KMS-11 (cell line): ENCODE data around the gene COL15A1.

Source experiments
- H2AFZ ChIP-seq: fragments of 200-600 bp; sonication (generic); 2 replicates; pipeline ENCODE4 v1.6.1; 2016; ENCODE audit warnings: antibody characterized with exemption, mixed run types, low read depth
- H3K27ac ChIP-seq: fragments of 200-600 bp; sonication (generic); 2 replicates; pipeline ENCODE4 v1.6.1; 2016; ENCODE audit warnings: mild to moderate bottlenecking, mixed run types
- H3K27me3 ChIP-seq: fragments of 200-600 bp; sonication (generic); 2 replicates; pipeline ENCODE4 v1.6.1; 2017; ENCODE audit warnings: mild to moderate bottlenecking, low read depth, mixed run types, moderate library complexity; ENCODE audit not compliant: insufficient read depth
- H3K36me3 ChIP-seq: fragments of 200-600 bp; sonication (generic); 2 replicates; pipeline ENCODE4 v1.6.1; 2017; ENCODE audit warnings: mild to moderate bottlenecking, mixed run types; ENCODE audit not compliant: insufficient read depth
- H3K4me1 ChIP-seq: fragments of 200-600 bp; sonication (generic); 2 replicates; pipeline ENCODE4 v1.6.1; 2016; ENCODE audit warnings: mild to moderate bottlenecking, low read depth, mixed run types; ENCODE audit not compliant: poor library complexity, severe bottlenecking
- H3K4me2 ChIP-seq: fragments of 200-600 bp; sonication (generic); 2 replicates; pipeline ENCODE4 v1.7.0; 2016; ENCODE audit warnings: mild to moderate bottlenecking, mixed run types
- H3K4me3 ChIP-seq: fragments of 200-600 bp; sonication (generic); IDR thresholded peaks from 2 replicates; pipeline ENCODE4 v1.6.1; 2017; ENCODE audit warnings: low read depth, low read length, mixed read lengths; ENCODE audit not compliant: insufficient read depth
- H3K79me2 ChIP-seq: fragments of 200-600 bp; sonication (generic); 2 replicates; pipeline ENCODE4 v1.6.1; 2016; ENCODE audit warnings: low read depth, mixed run types; ENCODE audit not compliant: insufficient read depth
- H3K9ac ChIP-seq: fragments of 200-600 bp; sonication (generic); 2 replicates; pipeline ENCODE4 v1.6.1; 2016; ENCODE audit warnings: mild to moderate bottlenecking, mixed run types
- H4K20me1 ChIP-seq: fragments of 200-600 bp; sonication (generic); 2 replicates; pipeline ENCODE4 v1.6.1; 2016; ENCODE audit warnings: mild to moderate bottlenecking, mixed run types; ENCODE audit not compliant: insufficient read depth
- TF ChIP-seq, protein P1 (sequence below): fragments of 200-600 bp; sonication (generic); conservative IDR thresholded peaks from 2 replicates; pipeline ENCODE4 v1.6.1; 2017; ENCODE audit warnings: low read depth, mild to moderate bottlenecking, antibody characterized with exemption, low read length, moderate library complexity, mixed read lengths

COL15A1 gene

DNA sequence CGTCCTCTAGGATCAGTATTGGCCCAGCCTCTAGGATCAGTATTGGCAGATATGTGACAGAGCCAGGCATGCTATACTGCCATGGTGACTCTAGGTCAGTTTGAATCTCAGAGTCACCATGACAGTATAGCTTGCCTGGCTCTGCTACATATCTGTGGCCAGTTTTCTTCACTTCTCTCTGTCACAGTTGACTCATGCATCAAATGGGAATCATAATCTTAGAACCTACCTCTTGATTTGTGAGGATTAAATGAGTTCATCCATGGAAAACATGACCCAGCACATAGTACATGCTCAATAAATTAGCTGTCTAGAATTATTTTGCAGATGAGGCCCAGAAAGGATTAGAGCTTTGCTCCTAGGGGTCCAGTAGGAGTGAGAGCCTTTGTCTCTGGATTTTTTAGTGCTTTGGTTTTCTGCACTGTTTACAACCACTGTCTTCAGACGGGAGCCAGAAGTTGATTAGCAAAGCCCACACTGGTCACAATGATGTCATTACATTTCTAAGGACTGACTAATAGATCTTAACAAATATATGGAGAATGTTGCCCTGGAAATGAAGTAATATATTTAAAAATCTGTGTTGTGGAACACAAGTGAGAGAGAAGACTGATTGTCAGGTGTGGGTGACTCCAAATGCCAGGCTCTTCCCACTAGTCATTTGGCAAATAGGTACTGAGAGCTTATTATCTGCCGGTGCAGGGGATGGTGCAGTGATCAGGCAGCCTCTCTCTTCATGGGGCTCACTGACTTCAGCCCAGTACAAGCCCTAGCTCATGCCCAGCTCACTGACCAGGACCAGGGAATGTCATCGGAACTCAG is 76.0 kb downstream of the COL15A1 start:
- no peaks in the 10 kb centered on the region for H3K27me3 ChIP-seq
- H3K4me1 ChIP-seq = peaks cover 16% of the 10 kb centered on the region
- H4K20me1 ChIP-seq = no peaks in the 10 kb centered on the region
- H3K4me2 ChIP-seq = no peak overlapping the region
- no peak overlapping the region for H2AFZ ChIP-seq
- no peak overlapping the region for H3K9ac ChIP-seq
- TF ChIP-seq, protein P1, sequence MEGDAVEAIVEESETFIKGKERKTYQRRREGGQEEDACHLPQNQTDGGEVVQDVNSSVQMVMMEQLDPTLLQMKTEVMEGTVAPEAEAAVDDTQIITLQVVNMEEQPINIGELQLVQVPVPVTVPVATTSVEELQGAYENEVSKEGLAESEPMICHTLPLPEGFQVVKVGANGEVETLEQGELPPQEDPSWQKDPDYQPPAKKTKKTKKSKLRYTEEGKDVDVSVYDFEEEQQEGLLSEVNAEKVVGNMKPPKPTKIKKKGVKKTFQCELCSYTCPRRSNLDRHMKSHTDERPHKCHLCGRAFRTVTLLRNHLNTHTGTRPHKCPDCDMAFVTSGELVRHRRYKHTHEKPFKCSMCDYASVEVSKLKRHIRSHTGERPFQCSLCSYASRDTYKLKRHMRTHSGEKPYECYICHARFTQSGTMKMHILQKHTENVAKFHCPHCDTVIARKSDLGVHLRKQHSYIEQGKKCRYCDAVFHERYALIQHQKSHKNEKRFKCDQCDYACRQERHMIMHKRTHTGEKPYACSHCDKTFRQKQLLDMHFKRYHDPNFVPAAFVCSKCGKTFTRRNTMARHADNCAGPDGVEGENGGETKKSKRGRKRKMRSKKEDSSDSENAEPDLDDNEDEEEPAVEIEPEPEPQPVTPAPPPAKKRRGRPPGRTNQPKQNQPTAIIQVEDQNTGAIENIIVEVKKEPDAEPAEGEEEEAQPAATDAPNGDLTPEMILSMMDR = no peak
- H3K36me3 ChIP-seq = no peaks in the 10 kb centered on the region
- no peaks in the 10 kb centered on the region for H3K79me2 ChIP-seq
- no peak overlapping the region for H3K4me3 ChIP-seq
- no peak overlapping the region for H3K27ac ChIP-seq

DNA sequence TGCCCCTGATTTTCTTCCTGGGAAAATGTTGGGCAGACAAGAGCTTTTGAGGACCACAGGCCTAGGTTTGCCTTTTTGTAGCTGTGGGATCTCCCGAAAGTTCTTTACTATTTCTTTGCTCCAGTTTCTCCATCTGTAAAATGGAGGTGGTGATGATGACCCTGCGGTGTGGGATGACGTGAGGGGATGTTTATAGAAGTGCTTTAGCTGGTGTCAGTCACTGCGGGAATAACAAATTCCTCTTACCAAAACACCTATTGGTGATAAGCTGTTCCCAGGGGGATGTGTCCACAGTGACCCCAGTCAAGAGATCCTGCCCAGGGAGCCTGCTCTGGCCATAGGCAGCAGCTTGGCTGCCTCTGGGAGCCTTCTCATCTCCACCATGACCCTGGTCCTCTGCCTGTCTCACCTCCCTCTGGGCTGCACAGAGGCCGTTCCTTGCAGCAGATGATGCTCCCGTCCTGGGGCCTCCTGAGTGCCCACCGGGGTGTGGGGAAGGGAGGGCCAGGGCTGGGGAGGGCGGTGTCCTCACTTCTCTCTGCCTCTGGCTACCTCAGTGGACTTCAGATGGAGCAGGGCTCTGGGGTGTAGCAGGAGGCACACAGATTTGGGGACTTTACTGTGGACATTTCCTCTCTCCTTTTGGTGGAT is 77.2 kb downstream of the COL15A1 start:
- Histone ChIP-seq H3K4me2 (no peak overlapping the region), H3K4me3 (no peak overlapping the region), H3K9ac (no peak overlapping the region), H3K36me3 (no peaks in the 10 kb centered on the region), H3K4me1 (peaks cover 16% of the 10 kb centered on the region), H3K27me3 (no peaks in the 10 kb centered on the region), H3K27ac (no peak overlapping the region), H2AFZ (no peak overlapping the region), H4K20me1 (no peaks in the 10 kb centered on the region), H3K79me2 (no peaks in the 10 kb centered on the region)
- TF ChIP-seq, protein P1 = no peak

DNA sequence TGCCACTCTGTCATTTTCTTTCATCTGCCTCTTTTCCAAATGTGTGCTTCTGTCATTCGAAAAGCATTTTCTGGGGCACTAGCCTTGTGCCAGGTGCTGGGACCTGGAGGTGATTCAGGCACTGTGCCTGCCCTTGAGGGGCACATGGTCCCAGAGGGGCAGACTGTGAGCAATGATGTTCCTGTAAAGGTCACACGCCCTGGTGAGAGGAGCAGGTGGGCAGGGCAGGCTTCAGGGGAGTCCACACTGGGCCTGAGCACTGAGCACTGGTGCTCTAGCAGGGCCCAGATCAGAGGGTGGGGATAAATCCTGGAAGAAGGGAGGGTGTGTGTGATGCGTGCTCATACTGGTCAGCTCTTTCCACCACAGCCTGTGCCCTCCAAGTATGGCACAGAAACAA is 77.8 kb downstream of the COL15A1 start:
- Histone ChIP-seq H3K27ac (no peak overlapping the region), H3K36me3 (no peaks in the 10 kb centered on the region), H3K4me1 (peaks cover 16% of the 10 kb centered on the region), H3K27me3 (no peaks in the 10 kb centered on the region), H2AFZ (no peak overlapping the region), H3K4me3 (no peak overlapping the region), H3K9ac (no peak overlapping the region), H3K79me2 (no peaks in the 10 kb centered on the region), H3K4me2 (no peak overlapping the region), H4K20me1 (no peaks in the 10 kb centered on the region)
- TF ChIP-seq, protein P1 = no peak

DNA sequence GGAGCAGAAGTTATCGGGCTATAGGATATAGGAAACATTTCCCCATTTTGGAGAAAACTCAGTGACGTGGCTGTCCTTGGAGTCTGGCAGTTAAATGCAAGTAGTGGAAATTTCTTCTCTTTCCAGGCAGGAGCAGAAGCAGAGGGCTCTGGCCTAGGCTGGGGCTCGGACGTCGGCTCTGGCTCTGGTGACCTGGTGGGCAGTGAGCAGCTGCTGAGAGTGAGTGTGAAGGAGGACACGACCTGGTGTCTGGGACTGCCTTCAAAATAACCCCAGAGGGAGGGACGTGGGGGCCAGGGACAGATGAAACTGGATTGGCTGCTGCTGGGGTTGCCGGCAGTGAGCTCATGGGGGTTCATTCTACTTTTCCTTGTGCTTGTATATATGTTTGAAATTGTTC is 79.5 kb downstream of the COL15A1 start:
- Histone ChIP-seq H3K4me3 (no peak overlapping the region), H3K4me1 (peaks cover 16% of the 10 kb centered on the region), H4K20me1 (no peaks in the 10 kb centered on the region), H3K36me3 (no peaks in the 10 kb centered on the region), H3K4me2 (no peak overlapping the region), H3K27ac (no peak overlapping the region), H3K79me2 (no peaks in the 10 kb centered on the region), H3K9ac (no peak overlapping the region), H3K27me3 (no peaks in the 10 kb centered on the region), H2AFZ (no peak overlapping the region)
- TF ChIP-seq, protein P1 = no peak
